ENCODE data around the gene HSPA1B. TPM values are rescaled to one million over a fixed set of nuclear protein-coding genes. Genes with fewer than 3 reads are reported as not detected.
"Not testable (repeated sequence)": the region's sequence is repeated elsewhere in the genome, so short reads cannot be mapped to it uniquely, and the experiment has no call there.

Gene HSPA1B
- polyA plus RNA-seq, 4 donors = 111 to 507 (median 160) TPM

DNA sequence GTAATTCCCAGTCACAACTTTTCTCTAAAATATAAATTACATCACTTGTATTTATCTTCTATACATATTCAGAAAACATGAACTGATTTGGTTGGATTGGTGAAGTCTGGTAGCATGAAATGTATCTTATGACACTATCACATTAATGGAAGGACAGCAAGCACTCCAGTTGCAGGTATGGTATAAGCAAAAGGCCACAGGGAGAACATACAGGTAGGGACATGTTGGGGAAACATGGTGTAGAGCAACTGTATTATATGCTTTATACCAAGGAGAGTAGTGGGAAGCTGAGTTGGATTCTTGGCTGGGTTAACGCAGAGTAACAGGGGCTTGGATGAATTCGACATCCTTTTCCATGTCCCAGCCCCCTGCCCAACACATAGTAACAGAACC, 30.5 kb upstream of the HSPA1B start:
- DNase-seq (ENCODE audit: low read depth in 4 of 4, low spot score in 3 of 4) = no peak

- DNase-seq (ENCODE audit: low read depth in 4 of 4, low spot score in 3 of 4) = no peak
These were observed 29.9 kb upstream of the HSPA1B start for GRCh38 chr6:31797588-31797987.

DNA sequence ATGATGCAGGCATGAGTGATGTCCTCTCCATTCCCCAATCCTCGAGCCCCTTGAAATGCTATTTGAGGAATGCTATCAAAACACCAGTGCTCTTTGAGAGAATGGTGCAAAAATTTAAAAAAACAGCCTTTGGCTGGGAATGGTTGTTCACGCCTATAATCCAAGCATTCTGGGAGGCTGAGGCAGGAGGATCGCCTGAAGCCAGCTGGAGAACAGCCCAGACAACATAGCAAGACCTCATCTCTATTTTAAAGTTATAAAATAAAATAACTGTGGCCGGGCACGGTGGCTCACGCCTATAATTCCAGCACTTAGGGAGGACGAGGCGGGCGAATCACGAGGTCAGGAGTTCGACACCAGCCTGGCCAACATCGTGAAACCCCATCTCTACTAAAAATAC, 27.8 kb upstream of the HSPA1B start:
- DNase-seq (ENCODE audit: low read depth in 4 of 4, low spot score in 3 of 4) = no peak

DNA sequence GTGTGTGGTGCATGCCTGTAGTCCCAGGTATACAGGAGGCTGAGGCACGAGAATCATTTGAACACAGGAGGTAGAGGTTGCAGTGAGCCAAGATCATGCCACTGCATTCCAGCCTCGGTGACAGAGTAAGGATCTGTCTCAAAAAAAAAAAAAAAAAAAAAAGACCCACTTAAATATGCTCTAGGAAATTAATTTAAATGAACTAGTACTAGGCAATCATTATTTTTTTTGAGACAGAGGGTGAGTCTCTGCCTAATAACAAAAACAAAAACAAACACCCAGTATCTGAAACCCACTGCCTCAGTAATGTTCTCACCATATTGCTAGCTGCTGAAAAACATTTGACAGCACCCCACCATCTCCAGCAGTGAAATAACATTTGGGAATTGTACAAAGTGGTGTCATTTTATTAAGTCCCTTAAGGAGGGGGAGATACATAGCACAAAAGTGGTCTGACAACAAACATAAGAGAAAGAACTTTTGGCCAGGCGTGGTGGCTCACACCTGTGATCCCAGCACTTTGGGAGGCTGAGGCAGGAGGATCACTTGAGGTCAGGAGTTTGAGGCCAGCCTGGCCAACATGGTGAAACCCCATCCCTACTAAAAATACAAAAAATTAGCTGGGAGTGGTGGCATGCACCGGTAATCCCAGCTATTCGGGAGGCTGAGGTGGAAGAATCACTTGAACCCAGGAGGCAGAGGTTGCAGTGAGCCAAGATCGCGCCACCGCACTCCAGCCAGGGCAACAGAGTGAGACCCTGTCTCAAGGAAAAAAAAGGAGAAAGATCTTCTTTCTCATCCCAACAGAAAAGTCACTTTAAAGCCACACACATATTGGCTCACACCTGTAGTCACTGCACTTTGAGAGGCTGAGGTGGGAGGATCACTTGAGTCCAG, 26.3 kb upstream of the HSPA1B start:
- not testable (repeated sequence) for DNase-seq (ENCODE audit: low read depth in 4 of 4, low spot score in 3 of 4)

DNA sequence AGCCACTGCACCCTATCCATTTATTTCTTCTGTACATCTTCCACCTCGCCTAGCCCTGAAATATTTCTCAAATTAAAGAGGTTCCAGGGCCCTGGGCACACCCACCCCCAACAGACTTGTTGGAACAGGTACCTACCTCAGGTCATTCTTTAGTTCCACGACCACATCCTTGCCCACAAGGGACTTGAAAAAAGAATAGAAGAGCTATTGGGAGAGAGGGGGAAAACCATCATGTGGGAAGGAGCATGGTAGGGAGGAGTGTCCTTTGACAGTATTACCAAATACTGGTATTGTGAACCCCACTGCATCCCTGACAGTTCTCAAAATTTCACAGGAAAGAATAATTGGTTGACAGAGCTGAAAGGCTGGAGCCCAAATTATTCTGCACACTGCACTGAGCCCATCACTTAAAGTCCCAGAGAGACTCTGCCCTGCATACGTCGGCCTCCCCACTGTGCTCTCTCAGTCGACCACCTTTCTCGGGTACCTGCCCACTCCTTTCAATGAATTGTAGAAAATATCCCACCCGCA, 21.5 kb upstream of the HSPA1B start:
- DNase-seq (ENCODE audit: low read depth in 4 of 4, low spot score in 3 of 4) = no peak

DNA sequence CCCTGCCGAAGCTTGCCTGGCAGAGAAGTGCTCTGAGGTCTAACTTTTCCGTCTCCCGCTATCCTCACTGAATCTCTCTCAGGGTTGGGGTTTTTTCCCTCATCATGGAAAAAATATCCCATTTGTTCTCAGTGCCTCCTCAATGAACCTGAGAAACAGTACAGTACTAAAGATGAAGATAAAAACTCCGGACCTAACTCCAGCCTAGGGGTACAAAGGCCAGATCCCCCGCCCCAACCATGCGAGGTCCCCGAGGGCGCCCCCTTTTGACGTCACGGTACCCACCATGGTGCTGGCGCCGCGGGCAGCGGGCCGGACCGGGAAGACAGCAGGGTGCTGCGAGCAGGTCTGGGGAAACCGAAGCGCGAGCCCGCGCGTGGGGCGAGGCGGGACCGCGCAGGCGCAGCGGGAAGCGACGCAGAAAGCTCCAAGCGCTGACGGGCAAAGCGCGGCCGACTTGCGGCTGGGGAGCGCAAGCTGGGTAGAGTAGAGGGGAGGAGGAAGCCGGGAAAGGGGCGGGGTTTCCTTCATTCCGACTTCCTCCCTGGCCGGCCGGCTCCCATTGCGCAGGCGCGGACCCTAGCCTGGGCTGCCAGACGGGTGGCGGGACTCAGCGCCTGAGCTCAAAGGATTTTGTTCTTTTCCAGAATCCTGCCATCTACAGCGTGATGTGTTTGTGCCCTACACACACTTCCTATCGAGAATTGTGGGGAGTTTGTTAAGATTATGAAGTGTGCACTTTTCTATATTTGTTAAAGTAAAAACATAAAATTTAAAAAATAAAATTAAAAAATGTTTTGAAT, 20.9 kb upstream of the HSPA1B start, which contains the start of gene LSM2:
Gene LSM2 (minus strand): TSS at position 497 of the 803 bp plus-strand sequence. CDS start 209 bp downstream, at position 288.
- peak; percentile 90 to 92 (median 91) for DNase-seq (ENCODE audit: low read depth in 4 of 4, low spot score in 3 of 4)

- not testable (repeated sequence) for DNase-seq (ENCODE audit: low read depth in 4 of 4, low spot score in 3 of 4)
These were observed 18.9 kb upstream of the HSPA1B start for GRCh38 chr6:31808599-31808998.

DNA sequence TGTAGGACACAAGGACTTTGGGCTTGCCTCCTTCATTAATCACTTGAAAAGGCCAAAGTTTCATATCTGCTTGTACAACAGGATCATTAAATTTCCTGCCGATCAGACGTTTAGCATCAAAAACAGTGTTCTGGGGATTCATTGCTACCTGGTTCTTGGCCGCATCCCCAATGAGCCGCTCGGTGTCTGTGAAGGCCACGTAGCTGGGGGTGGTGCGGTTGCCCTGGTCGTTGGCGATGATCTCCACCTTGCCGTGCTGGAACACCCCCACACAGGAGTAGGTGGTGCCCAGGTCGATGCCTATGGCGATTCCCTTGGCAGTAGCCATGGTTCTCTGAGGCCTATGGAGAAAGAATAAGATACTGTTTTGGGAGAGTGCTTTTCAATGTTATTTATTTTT, 15.9 kb upstream of the HSPA1B start:
- DNase-seq (ENCODE audit: low read depth in 4 of 4, low spot score in 3 of 4) = no peak

GRCh38 chr6:31813465-31813849, 14.1 kb upstream of the HSPA1B start:
- DNase-seq (ENCODE audit: low read depth in 4 of 4, low spot score in 3 of 4) = no peak

DNA sequence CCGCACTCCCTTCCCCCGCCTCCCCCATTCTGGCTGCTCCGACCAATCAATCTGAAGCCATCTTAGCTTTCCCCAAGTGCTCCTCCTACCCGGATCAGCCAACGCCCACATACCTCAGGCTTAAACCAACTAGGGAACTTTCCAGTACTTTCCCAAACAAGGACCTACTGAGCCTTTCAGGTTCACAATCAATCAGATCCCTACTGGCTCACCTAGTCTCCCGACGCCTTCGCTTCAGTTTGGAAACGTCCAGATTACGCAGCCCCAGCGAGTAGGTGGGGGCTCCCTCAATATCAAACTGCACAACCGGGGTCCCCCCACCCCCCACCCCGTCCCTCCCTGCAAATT, 12.9 kb upstream of the HSPA1B start:
- peak in 3 of 4 donors; percentile 88 to 96 (median 94) for DNase-seq (ENCODE audit: low read depth in 4 of 4, low spot score in 3 of 4)

- peak in 3 of 4 donors; percentile 94 to 95 (median 95) for DNase-seq (ENCODE audit: low read depth in 4 of 4, low spot score in 3 of 4)
These were observed 12.3 kb upstream of the HSPA1B start, which contains the start of the genes HSPA1A and HSPA1L for GRCh38 chr6:31815025-31815838. Gene HSPA1A, plus strand, starts transcription at chr6:31815543. Its CDS starts 214 bp downstream, at chr6:31815757. Gene HSPA1L, minus strand, starts transcription at chr6:31815283. Its CDS starts 3,311 bp downstream, at chr6:31811972.

DNA sequence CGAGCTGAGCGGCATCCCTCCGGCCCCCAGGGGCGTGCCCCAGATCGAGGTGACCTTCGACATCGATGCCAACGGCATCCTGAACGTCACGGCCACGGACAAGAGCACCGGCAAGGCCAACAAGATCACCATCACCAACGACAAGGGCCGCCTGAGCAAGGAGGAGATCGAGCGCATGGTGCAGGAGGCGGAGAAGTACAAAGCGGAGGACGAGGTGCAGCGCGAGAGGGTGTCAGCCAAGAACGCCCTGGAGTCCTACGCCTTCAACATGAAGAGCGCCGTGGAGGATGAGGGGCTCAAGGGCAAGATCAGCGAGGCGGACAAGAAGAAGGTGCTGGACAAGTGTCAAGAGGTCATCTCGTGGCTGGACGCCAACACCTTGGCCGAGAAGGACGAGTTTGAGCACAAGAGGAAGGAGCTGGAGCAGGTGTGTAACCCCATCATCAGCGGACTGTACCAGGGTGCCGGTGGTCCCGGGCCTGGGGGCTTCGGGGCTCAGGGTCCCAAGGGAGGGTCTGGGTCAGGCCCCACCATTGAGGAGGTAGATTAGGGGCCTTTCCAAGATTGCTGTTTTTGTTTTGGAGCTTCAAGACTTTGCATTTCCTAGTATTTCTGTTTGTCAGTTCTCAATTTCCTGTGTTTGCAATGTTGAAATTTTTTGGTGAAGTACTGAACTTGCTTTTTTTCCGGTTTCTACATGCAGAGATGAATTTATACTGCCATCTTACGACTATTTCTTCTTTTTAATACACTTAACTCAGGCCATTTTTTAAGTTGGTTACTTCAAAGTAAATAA, 10.2 kb upstream of the HSPA1B start:
- DNase-seq (ENCODE audit: low read depth in 4 of 4, low spot score in 3 of 4) = not testable (repeated sequence)

DNA sequence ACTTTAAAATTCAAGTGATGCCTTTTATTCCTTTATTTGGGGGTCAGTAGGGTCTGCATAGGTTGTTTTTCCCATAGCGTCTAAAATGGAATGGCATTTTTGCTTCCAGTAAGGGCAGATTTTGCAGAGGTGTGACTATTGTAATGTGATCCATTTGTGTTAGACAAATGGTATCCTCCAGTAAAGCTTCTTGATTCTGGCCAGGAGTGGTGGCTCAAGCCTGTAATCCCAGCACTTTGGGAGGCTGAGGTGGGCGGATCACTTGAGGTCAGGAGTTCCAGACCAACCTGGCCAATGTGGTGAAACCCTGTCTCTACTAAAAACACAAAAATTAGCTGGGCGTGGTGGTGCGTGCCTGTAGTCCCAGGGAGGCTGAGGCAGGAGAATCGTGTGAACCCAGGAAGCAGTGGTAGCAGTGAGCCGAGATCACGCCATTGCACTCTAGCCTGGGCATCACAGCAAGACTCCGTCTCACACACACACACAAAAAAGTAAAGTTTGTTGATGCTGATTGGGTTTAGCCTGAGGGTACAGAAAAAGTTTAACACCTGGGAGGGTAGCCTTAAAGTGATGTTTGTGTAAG, 9.5 kb upstream of the HSPA1B start:
- not testable (repeated sequence) for DNase-seq (ENCODE audit: low read depth in 4 of 4, low spot score in 3 of 4)

DNA sequence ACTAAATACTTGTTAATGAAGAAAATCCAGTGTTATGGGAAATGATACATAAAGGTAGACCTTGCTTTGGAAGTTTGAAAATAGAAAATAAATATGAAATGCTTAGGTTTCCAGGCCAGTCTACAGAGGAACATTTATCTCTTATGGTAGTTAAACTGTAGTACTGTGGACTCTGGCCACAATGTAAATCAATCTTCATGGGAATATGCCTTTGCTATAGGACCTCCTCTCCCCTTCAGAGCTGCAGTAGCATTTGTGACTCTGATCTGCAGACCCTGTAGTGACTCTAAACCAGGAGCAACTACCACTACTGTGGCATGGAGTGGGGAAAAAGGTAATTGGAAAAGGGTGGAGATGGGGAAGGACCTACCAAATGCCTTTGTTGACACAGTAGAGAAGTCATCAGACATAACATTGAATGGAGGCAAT, 7.7 kb upstream of the HSPA1B start:
- no peak for DNase-seq (ENCODE audit: low read depth in 4 of 4, low spot score in 3 of 4)

- not testable (repeated sequence) for DNase-seq (ENCODE audit: low read depth in 4 of 4, low spot score in 3 of 4)
These were observed 7.1 kb upstream of the HSPA1B start for GRCh38 chr6:31820399-31820798.

- DNase-seq (ENCODE audit: low read depth in 4 of 4, low spot score in 3 of 4) = peak in 1 of 4 donors; percentile 62
These were observed 6.1 kb upstream of the HSPA1B start for GRCh38 chr6:31821301-31822035.

DNA sequence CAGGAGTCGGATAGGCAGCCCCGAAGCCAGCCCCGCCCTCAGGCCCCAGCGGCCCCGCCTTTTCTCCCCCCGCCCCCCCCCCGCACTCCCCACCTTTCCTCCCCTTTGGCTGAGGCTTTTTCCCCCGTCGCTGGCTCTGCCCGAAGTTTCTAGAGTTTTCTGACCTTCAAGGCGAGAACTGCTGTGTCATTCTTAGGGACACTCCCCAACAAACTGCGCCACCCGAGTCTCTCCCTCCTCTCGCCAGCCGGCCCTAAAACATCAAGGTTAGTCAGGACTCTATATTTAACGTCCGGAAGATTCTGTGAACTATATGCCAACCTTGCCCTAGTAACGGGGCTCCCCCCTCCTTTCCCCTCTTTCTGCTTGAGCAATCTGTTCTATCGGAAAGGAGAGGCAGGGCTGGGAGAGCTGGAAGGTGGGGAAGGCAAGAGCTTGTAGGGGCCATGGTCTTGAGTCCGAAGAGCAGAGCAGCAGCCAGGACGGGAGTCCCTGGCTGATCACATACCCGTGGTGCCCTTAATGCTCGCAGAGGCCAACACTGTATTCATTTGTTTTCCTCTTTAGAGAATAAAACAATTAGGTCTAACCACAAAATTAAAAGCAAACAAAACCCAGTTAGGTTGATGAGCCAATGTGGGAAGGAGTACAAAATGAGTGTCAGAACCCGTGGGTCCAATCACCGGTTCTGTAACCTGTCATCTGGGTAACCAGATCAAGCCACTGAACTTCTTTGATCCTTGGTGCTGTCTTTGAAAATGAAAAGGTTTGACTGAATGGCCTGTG, 5.3 kb upstream of the HSPA1B start:
- peak in 1 of 4 donors; percentile 62 for DNase-seq (ENCODE audit: low read depth in 4 of 4, low spot score in 3 of 4)
